DMS53 treated with DMSO at 0.1 percent for 48 hours (cell line): Measurements from ENCODE around the gene MACROD2.

Source experiments
- DNase-seq: peaks from one replicate; lab custom pipeline; 2025; ENCODE audit not compliant: unreplicated experiment; lab: John Stamatoyannopoulos, UW

MACROD2 gene

GRCh38 chr20:14785065-14785743 lies 789.9 kb downstream of the MACROD2 start:
- no peak for DNase-seq

DNA sequence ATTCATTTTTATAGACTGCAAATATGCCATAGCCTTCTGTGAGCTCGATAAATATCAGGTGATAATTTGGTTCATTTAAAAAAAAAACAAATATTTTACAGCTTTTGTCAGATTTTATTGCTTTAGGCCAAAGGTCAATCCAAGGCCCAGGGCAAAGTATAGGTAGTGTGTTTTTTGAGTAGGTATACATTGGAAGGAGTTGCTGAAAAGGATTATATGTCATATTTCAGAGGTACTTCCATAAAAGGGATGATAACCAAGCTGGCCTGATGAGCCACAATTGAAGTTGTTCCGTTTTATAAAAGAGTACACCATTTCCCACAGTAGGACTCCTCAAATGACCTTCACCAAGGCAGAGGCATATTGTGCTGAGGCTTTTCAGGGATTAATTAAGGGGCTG lies 794.9 kb downstream of the MACROD2 start:
- no peak for DNase-seq

- DNase-seq, result peak; percentile 51
Measured at GRCh38 chr20:14790771-14791620, 795.7 kb downstream of the MACROD2 start.

DNA sequence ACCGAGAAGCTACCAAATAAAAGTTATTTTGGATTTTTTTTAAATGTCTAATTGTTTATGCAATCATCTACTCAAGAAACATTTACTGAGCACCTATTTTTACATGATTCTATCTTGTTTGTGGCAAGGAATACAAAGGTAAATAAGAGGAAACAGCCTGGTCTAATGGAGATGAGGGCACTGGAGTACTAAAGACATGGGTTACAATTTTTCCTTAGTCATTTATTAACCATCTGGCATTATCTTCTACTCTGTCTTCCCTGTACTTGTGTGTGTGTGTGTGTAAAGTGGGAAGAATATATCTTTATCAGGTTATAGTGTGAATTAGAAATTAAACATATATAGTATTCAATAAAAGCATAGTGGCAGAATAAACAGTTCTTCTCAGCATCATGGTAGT lies 797.6 kb downstream of the MACROD2 start:
- DNase-seq, result no peak

DNA sequence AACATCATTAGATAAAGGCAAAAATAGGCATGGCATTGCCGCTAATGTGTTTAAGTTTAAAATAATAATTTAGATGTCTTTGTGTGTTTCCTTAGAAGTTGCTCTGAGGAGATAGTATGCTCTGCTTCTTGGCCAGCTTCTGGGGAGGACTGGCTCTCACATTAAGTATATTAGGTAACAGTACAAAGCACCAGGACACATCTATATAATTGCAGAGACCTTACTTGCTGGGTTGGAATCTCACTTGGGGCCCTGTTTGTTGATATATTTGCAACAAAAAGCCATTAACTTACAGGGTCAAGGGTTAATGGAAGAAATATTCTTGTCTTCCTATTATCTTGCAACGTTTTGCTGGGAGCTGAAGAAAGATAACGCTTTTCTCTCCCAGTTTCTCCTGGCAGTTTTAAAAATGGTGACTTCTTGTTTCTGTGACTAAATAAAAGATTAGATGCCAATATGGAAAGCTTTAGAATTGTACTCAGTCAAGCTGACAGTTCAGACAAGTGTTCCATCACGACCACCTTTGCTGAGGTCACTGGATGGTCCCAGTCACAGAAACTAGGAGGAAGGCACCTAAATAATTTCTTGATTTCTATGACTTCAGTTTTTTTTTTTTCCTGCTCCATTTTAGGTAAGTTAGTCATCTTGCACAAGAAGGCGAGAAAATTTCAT lies 804.4 kb downstream of the MACROD2 start:
- DNase-seq, result no peak

DNA sequence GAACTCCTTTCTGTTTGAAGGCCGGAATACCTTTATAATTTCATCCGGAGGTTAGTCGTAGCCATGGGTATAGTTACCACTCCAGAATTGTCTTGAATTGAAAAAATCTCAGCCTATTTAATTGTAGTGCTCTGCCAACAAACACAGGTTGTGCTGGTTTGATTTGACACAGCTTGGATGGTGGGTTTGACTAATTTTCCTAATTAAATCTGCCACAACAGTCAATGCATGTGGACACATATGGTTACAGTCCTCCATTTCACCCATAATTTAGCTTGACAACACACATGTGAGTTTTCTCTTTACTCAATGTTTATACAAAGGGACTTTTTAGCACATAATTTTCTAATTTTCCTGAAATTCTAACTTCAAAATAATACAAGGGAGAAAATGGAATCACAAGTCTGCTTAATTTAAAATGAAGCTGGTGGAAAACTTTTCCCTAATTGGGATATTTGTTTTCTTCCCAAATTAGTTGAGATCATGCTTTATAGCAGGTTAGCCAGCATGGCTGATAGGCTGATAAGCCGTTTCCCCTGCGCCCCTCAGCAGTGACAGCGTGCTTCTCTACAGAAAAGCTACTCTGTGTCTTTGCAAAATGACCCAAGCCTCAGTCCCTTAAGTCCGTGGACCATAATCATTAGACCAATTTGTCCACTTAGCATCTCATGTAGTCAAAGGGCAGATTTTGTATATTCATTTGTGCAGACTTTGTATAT lies 805.5 kb downstream of the MACROD2 start:
- DNase-seq, result no peak

GRCh38 chr20:14801591-14802325 lies 806.4 kb downstream of the MACROD2 start:
- no peak for DNase-seq

GRCh38 chr20:14807224-14807623 lies 811.9 kb downstream of the MACROD2 start:
- no peak for DNase-seq

GRCh38 chr20:14815340-14815739 lies 820.0 kb downstream of the MACROD2 start:
- DNase-seq, result no peak

GRCh38 chr20:14816471-14816870 lies 821.2 kb downstream of the MACROD2 start:
- no peak for DNase-seq

- DNase-seq, result no peak
Measured at GRCh38 chr20:14817101-14817500, 821.8 kb downstream of the MACROD2 start.

- no peak for DNase-seq
Measured at GRCh38 chr20:14820771-14821170, 825.5 kb downstream of the MACROD2 start.

GRCh38 chr20:14821251-14821650 lies 825.9 kb downstream of the MACROD2 start:
- no peak for DNase-seq

GRCh38 chr20:14824996-14825395 lies 829.7 kb downstream of the MACROD2 start:
- DNase-seq, result no peak

DNA sequence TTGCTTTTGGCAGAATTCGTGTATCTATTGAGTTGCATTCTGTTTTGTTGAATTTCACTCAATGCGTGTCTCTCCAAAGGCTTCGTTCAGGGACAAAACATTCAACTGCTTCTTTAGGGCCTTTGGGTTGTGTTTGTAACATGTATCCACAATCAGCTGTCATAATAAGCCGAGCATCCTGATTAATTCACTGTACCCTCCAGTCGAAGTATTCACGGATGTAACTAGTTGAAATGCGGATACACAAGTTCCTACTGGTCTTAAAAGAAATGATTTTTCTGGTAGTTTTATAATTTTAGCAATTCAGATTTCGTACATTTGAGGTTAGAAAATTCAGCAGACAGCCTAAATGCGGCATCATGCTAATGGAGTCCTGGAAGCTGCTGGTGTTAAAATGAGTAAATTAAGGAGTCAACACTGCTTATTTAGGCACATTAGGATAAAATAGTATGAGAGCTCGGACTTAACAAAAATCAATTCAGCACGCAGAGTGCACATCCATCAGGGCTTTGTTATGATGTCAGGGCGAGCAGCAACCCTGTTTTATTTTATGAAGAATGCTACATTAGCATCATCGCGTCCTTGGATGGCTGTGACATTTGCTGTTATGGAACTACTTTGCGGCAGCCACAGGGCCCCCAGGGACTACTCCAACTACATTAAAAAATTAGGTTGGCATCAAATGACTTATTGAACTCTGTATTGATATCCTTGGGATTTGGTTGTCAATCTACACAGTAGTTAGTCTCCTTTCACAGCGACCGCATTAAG lies 831.4 kb downstream of the MACROD2 start:
- no peak for DNase-seq

- DNase-seq, result no peak
Measured at GRCh38 chr20:14828459-14828858, 833.1 kb downstream of the MACROD2 start.

- DNase-seq, result no peak
Measured at GRCh38 chr20:14829906-14830305, 834.6 kb downstream of the MACROD2 start.

GRCh38 chr20:14830466-14830865 lies 835.1 kb downstream of the MACROD2 start:
- DNase-seq, result no peak

DNA sequence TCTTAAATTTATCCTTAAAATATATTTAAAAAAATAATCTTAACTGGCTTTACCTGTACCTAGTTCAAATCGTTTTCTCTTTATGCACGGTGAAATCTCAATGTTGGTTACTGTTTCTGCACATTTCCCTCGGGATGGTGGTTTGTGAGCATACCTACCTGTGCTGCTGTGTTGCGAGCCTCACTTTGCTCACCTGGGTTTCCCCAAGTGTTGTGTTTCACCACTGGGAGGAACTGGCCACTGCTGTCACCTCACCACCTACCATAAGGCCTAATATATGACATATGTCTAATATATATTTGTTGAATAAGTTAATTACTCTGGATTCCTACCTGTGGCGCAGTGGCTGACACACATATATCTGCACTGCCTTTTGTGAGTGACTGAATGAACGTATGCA lies 835.6 kb downstream of the MACROD2 start:
- no peak for DNase-seq

DNA sequence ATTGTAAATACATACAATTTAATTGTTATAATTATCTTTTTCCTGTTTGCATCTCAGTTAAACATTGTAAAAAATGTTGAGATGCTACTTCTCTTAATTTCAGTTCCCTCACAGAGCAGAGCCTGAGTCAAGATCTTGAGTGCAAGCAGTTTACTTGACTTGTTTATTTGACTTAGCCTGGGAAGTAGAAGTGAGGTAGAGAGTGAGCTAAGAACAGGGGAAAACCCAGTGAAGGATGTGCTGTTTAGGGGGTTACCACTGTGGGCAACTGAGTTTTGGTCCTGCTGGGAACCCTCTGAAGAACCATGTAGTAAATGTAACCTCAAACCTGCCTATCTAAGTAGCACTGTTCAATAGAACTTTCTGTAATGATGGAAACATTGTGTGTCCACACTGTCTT lies 837.3 kb downstream of the MACROD2 start:
- DNase-seq, result no peak
